DND-41 (cell line): Measurements from ENCODE around the gene PRSS2.
"Not testable (repeated sequence)": the region's sequence is repeated elsewhere in the genome, so short reads cannot be mapped to it uniquely, and the experiment has no call there.

Experiments
- ATAC-seq: fragments of 200-7000 bp; cut with Tn5 transposase; 3 replicates; pipeline ENCODE4 v1.9.1; 2021; ENCODE audit warnings: low read depth; ENCODE audit not compliant: insufficient read depth
- DNase-seq: peaks from one replicate; pipeline ENCODE4 v3.0.0-alpha.2; 2020
- H2AFZ ChIP-seq: 2 replicates; pipeline ENCODE4 v1.6.0; 2012; ENCODE audit warnings: low read depth, low read length
- H3K27ac ChIP-seq: 2 replicates; pipeline ENCODE4 v1.5.1; 2012; ENCODE audit warnings: low read length, inconsistent platforms
- H3K27me3 ChIP-seq: fragments of 200-600 bp; sonication (generic); 2 replicates; pipeline ENCODE4 v1.6.0; 2012; ENCODE audit warnings: low read length, mild to moderate bottlenecking, inconsistent platforms; ENCODE audit not compliant: insufficient read depth, poor library complexity
- H3K36me3 ChIP-seq: 2 replicates; pipeline ENCODE4 v1.5.1; 2012; ENCODE audit warnings: low read length, inconsistent platforms; ENCODE audit not compliant: insufficient read depth
- H3K4me1 ChIP-seq: 2 replicates; pipeline ENCODE4 v1.5.1; 2012; ENCODE audit warnings: mild to moderate bottlenecking, low read length; ENCODE audit not compliant: insufficient read depth
- H3K4me2 ChIP-seq: 2 replicates; pipeline ENCODE4 v1.6.0; 2012; ENCODE audit warnings: mild to moderate bottlenecking, moderate library complexity, low read length, inconsistent platforms; ENCODE audit not compliant: insufficient read depth
- H3K4me3 ChIP-seq, 2 experiments: fragments of 200-600 bp in 1 of 2; shearing (Covaris generic) in 1 of 2; 2 replicates each; pipeline ENCODE4 v1.5.1; 2012 to 2016; ENCODE audit warnings: inconsistent platforms in 2 of 2, low read length in 2 of 2, mild to moderate bottlenecking in 2 of 2, low read depth in 1 of 2, moderate library complexity in 1 of 2
- H3K79me2 ChIP-seq: 2 replicates; pipeline ENCODE4 v1.6.0; 2012; ENCODE audit warnings: low read length, inconsistent platforms; ENCODE audit not compliant: insufficient read depth
- H3K9ac ChIP-seq: 2 replicates; pipeline ENCODE4 v1.6.0; 2012; ENCODE audit warnings: low read depth, mild to moderate bottlenecking, inconsistent platforms, low read length, moderate library complexity
- H3K9me3 ChIP-seq: 2 replicates; pipeline ENCODE4 v1.5.1; 2012; ENCODE audit warnings: low read length, moderate library complexity, mild to moderate bottlenecking, inconsistent platforms; ENCODE audit not compliant: insufficient read depth, severe bottlenecking
- H4K20me1 ChIP-seq: 2 replicates; pipeline ENCODE4 v1.6.0; 2012; ENCODE audit warnings: low read length; ENCODE audit not compliant: insufficient read depth
- CTCF ChIP-seq: IDR thresholded peaks from 2 replicates; pipeline ENCODE4 v1.5.1; 2012; ENCODE audit warnings: borderline replicate concordance, low read length, moderate library complexity, mild to moderate bottlenecking; ENCODE audit not compliant: poor library complexity, severe bottlenecking; ENCODE audit errors: extremely low read depth
- EZH2 ChIP-seq: IDR thresholded peaks from 3 replicates; pipeline ENCODE4 v1.6.1; 2012; ENCODE audit warnings: borderline replicate concordance, low read depth, mild to moderate bottlenecking, moderate library complexity, low read length, inconsistent platforms; ENCODE audit not compliant: severe bottlenecking

Gene PRSS2

GRCh38 chr7:142745091-142745635 lies 25.6 kb upstream of the PRSS2 start:
- Histone ChIP-seq H3K36me3 (no peaks in the 10 kb centered on the region), H3K4me1 (no peaks in the 10 kb centered on the region), H3K9me3 (no peaks in the 10 kb centered on the region), H4K20me1 (no peaks in the 10 kb centered on the region), H3K79me2 (no peaks in the 10 kb centered on the region), H3K4me3 (no peak overlapping the region), H3K9ac (no peak overlapping the region), H3K4me2 (no peak overlapping the region), H3K27ac (no peak overlapping the region), H3K27me3 (no peaks in the 10 kb centered on the region), H2AFZ (no peak overlapping the region)
- DNase-seq: no peak
- TF ChIP-seq EZH2: no peak
- no peak for TF ChIP-seq CTCF
- ATAC-seq: no peak

- H2AFZ ChIP-seq: no peak overlapping the region
- ATAC-seq (no peak), DNase-seq (no peak)
- no peaks in the 10 kb centered on the region for H3K79me2 ChIP-seq
- H3K4me3 ChIP-seq: no peak overlapping the region
- no peaks in the 10 kb centered on the region for H4K20me1 ChIP-seq
- H3K36me3 ChIP-seq: no peaks in the 10 kb centered on the region
- no peaks in the 10 kb centered on the region for H3K4me1 ChIP-seq
- no peak overlapping the region for H3K4me2 ChIP-seq
- no peaks in the 10 kb centered on the region for H3K9me3 ChIP-seq
- H3K9ac ChIP-seq: no peak overlapping the region
- H3K27me3 ChIP-seq: no peaks in the 10 kb centered on the region
- TF ChIP-seq EZH2 (no peak), CTCF (no peak)
- H3K27ac ChIP-seq: no peak overlapping the region
Observed at GRCh38 chr7:142745745-142746144, 25.0 kb upstream of the PRSS2 start.

- no peaks in the 10 kb centered on the region for H3K36me3 ChIP-seq
- H3K9ac ChIP-seq: no peak overlapping the region
- no peaks in the 10 kb centered on the region for H3K79me2 ChIP-seq
- no peaks in the 10 kb centered on the region for H3K27me3 ChIP-seq
- no peak overlapping the region for H2AFZ ChIP-seq
- H4K20me1 ChIP-seq: no peaks in the 10 kb centered on the region
- H3K9me3 ChIP-seq: no peaks in the 10 kb centered on the region
- no peak overlapping the region for H3K4me2 ChIP-seq
- no peak overlapping the region for H3K27ac ChIP-seq
- DNase-seq (no peak), ATAC-seq (no peak)
- TF ChIP-seq CTCF (no peak), EZH2 (no peak)
- H3K4me3 ChIP-seq: no peak overlapping the region
- H3K4me1 ChIP-seq: no peaks in the 10 kb centered on the region
Observed at GRCh38 chr7:142746264-142746663, 24.5 kb upstream of the PRSS2 start.

- H3K9ac ChIP-seq, H3K4me2 ChIP-seq, H4K20me1 ChIP-seq, ATAC-seq, H3K4me1 ChIP-seq, DNase-seq, H3K36me3 ChIP-seq, H3K79me2 ChIP-seq, H3K27ac ChIP-seq, H3K9me3 ChIP-seq, H3K27me3 ChIP-seq, H2AFZ ChIP-seq, H3K4me3 ChIP-seq: not testable (repeated sequence)
Observed at GRCh38 chr7:142748410-142748809, 22.4 kb upstream of the PRSS2 start.
